K562 (cell line): Measurements from ENCODE around the gene WASF2. TPM values are rescaled to one million over a fixed set of nuclear protein-coding genes. Genes with fewer than 3 reads are reported as not detected.

Experiments
- CC2D1A ChIP-seq: fragments of 450-650 bp; IDR thresholded peaks from 2 replicates; pipeline ENCODE4 v1.6.1; 2017; ENCODE audit warnings: mild to moderate bottlenecking
- DDX20 ChIP-seq: fragments of 450-650 bp; IDR thresholded peaks from 2 replicates; pipeline ENCODE4 v1.6.1; 2016; ENCODE audit warnings: missing genetic modification characterization, low read depth, mild to moderate bottlenecking, missing compliant biosample characterization, moderate library complexity
- GATAD2B ChIP-seq: fragments of 450-650 bp; IDR thresholded peaks from 2 replicates; pipeline ENCODE4 v1.6.1; 2017; ENCODE audit warnings: mild to moderate bottlenecking, borderline replicate concordance
- GTF2A2 ChIP-seq: IDR thresholded peaks from 2 replicates; pipeline ENCODE4 v1.6.1; 2016; ENCODE audit warnings: mild to moderate bottlenecking, missing genetic modification characterization, missing compliant biosample characterization
- GTF2F1 ChIP-seq: IDR thresholded peaks from 2 replicates; pipeline ENCODE4 v1.6.1; 2011; ENCODE audit warnings: low read depth, low read length, improper control_type of control experiment
- JUND ChIP-seq, 2 experiments: IDR thresholded peaks; 2 replicates in 1 of 2; 3 replicates in 1 of 2; pipeline ENCODE4 v1.6.1; 2011; ENCODE audit warnings: borderline replicate concordance in 2 of 2, low read depth in 2 of 2, low read length in 2 of 2, improper control_type of control experiment in 1 of 2, missing biosample characterization in 1 of 2, missing genetic modification characterization in 1 of 2, missing genetic modification reagents in 1 of 2
- MCM5 ChIP-seq: fragments of 450-650 bp; IDR thresholded peaks from 2 replicates; pipeline ENCODE4 v1.6.1; 2016; ENCODE audit warnings: low read depth
- MECOM ChIP-seq: fragments of 250-450 bp; sonication (Bioruptor Pico); IDR thresholded peaks from 2 replicates; pipeline ENCODE4 v1.8.0; 2022; ENCODE audit warnings: inconsistent platforms
- RCOR1 ChIP-seq, 2 experiments: IDR thresholded peaks; 2 replicates each; pipeline ENCODE4 v1.6.1; 2012; ENCODE audit warnings: low read depth in 2 of 2, low read length in 2 of 2, borderline replicate concordance in 1 of 2, improper control_type of control experiment in 1 of 2
- SMARCB1 ChIP-seq: IDR thresholded peaks from 2 replicates; pipeline ENCODE4 v1.6.1; 2011; ENCODE audit warnings: improper control_type of control experiment, low read depth; ENCODE audit not compliant: insufficient read length
- polyA plus RNA-seq, 8 experiments: library from polyadenylated mRNA; depleted of rRNA in 4 of 8; stranded (reverse) in 5 of 8; unstranded in 3 of 8; fragments of >200 nt; fragmentation: Nextera tagmentation in 2 of 8; fragmentation: Illumina TruSeq in 1 of 8; extraction: Ambion mirVana in 2 of 8; extraction: Trizol in 1 of 8; gene quantifications; 2 replicates each; pipeline versions ENCODE4 v1.2.1 to v1.2.3, GENCODE V29; 2011 to 2014; ENCODE audit warnings: inconsistent platforms in 1 of 8, missing spikeins in 1 of 8
- total RNA-seq, 7 experiments: library from RNA; depleted of rRNA in 6 of 7; stranded (reverse); fragments of >200 nt in 6 of 7; fragmentation: Illumina TruSeq in 2 of 7; extraction: Trizol in 2 of 7; gene quantifications; 2 replicates each; pipeline versions ENCODE4 v1.2.1 to v1.2.3, GENCODE V29; 2011 to 2021; ENCODE audit warnings: low replicate concordance in 1 of 7
- TF ChIP-seq, protein P1 (sequence below): fragments of 250-450 bp; sonication (Bioruptor Pico); IDR thresholded peaks from 2 replicates; pipeline ENCODE4 v1.5.0; 2020; ENCODE audit warnings: mild to moderate bottlenecking
- TF ChIP-seq, protein P2 (sequence below): fragments of 450-650 bp; formaldehyde crosslinking; IDR thresholded peaks from 2 replicates; pipeline ENCODE4 v1.4.0; 2022; ENCODE audit warnings: missing genetic modification characterization
- TF ChIP-seq, protein P3 (sequence below): sonication (generic); IDR thresholded peaks from 2 replicates; pipeline ENCODE4 v1.6.1; 2016
- TF ChIP-seq, protein P4 (sequence below): fragments of 250-450 bp; sonication (Bioruptor Pico); IDR thresholded peaks from 2 replicates; pipeline ENCODE4 v1.4.0; 2020
- TF ChIP-seq, protein P5 (sequence below): sonication (generic); formaldehyde crosslinking; IDR thresholded peaks from 2 replicates; pipeline ENCODE4 v1.8.1; 2023; ENCODE audit warnings: mild to moderate bottlenecking, missing genetic modification reagents

WASF2 gene
- total and polyA plus RNA-seq, 9 of the 15 experiments (the other 6 are each of a cell fraction or from before 2014, with no cell fraction given): 8.2 to 163 (median 31.2) TPM

DNA sequence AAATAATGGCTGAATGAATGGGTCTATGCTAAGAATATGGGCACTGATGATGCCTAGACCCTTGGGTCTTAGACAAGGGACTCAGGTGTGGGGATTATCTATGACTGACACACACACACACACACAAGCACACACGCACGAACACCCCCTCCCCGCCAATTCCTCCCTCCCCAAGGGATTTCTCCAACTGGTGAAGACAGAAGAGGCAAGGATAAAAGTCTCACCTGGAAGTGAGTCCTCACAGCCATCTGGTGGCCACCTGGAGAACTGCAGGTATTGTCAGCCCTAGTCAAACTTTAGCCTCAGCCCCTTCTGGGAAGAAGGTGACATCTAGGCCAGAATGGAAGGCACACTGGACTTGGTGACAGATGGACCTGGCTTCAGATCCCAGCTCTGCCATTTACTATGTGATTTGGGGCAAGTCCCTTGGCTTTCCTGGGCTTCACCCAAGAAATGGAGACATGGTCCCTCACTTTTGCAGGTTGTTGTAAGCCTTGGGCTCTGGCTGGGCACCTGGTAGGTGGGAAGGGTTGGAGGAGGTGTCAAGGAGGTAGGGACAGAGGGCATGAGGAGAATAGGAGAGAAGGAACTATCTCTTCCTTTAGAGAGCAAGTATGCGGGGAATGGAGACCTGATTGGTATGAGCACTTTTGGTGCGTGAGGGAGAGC, 101.5 kb downstream of the WASF2 start (continued):
- TF ChIP-seq, protein P1, sequence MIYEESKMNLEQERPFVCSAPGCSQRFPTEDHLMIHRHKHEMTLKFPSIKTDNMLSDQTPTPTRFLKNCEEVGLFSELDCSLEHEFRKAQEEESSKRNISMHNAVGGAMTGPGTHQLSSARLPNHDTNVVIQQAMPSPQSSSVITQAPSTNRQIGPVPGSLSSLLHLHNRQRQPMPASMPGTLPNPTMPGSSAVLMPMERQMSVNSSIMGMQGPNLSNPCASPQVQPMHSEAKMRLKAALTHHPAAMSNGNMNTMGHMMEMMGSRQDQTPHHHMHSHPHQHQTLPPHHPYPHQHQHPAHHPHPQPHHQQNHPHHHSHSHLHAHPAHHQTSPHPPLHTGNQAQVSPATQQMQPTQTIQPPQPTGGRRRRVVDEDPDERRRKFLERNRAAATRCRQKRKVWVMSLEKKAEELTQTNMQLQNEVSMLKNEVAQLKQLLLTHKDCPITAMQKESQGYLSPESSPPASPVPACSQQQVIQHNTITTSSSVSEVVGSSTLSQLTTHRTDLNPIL (CRISPR knock-in tag): no peak
- TF ChIP-seq MCM5 (no peak), SMARCB1 (no peak), GTF2A2 (tag) (no peak), JUND (IDR thresholded peaks at IDR 0.05; ENCODE audit: borderline replicate concordance, low read depth, low read length) (peak; percentile 6; the same call in 1 of the 2 replicates), JUND (tag; IDR thresholded peaks at IDR 0.05; ENCODE audit: borderline replicate concordance, low read depth, low read length) (no peak; the same call in 2 of the 3 replicates), GTF2F1 (no peak), DDX20 (tag) (no peak), CC2D1A (peak; percentile 74), GATAD2B (no peak), MECOM (0 out of 2 replicates have a peak, but pooled peaks have one; percentile 42), RCOR1 (IDR thresholded peaks at IDR 0.05; ENCODE audit: borderline replicate concordance in 1 of 2, low read depth in 2 of 2, low read length in 2 of 2) (peak in 1 of 2 experiments; percentile 40; a peak in 1 of 4 replicates)
- TF ChIP-seq, protein P2, sequence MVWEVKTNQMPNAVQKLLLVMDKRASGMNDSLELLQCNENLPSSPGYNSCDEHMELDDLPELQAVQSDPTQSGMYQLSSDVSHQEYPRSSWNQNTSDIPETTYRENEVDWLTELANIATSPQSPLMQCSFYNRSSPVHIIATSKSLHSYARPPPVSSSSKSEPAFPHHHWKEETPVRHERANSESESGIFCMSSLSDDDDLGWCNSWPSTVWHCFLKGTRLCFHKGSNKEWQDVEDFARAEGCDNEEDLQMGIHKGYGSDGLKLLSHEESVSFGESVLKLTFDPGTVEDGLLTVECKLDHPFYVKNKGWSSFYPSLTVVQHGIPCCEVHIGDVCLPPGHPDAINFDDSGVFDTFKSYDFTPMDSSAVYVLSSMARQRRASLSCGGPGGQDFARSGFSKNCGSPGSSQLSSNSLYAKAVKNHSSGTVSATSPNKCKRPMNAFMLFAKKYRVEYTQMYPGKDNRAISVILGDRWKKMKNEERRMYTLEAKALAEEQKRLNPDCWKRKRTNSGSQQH (CRISPR knock-in tag): no peak
- TF ChIP-seq, protein P3, sequence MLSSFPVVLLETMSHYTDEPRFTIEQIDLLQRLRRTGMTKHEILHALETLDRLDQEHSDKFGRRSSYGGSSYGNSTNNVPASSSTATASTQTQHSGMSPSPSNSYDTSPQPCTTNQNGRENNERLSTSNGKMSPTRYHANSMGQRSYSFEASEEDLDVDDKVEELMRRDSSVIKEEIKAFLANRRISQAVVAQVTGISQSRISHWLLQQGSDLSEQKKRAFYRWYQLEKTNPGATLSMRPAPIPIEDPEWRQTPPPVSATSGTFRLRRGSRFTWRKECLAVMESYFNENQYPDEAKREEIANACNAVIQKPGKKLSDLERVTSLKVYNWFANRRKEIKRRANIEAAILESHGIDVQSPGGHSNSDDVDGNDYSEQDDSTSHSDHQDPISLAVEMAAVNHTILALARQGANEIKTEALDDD: no peak
- TF ChIP-seq, protein P4, sequence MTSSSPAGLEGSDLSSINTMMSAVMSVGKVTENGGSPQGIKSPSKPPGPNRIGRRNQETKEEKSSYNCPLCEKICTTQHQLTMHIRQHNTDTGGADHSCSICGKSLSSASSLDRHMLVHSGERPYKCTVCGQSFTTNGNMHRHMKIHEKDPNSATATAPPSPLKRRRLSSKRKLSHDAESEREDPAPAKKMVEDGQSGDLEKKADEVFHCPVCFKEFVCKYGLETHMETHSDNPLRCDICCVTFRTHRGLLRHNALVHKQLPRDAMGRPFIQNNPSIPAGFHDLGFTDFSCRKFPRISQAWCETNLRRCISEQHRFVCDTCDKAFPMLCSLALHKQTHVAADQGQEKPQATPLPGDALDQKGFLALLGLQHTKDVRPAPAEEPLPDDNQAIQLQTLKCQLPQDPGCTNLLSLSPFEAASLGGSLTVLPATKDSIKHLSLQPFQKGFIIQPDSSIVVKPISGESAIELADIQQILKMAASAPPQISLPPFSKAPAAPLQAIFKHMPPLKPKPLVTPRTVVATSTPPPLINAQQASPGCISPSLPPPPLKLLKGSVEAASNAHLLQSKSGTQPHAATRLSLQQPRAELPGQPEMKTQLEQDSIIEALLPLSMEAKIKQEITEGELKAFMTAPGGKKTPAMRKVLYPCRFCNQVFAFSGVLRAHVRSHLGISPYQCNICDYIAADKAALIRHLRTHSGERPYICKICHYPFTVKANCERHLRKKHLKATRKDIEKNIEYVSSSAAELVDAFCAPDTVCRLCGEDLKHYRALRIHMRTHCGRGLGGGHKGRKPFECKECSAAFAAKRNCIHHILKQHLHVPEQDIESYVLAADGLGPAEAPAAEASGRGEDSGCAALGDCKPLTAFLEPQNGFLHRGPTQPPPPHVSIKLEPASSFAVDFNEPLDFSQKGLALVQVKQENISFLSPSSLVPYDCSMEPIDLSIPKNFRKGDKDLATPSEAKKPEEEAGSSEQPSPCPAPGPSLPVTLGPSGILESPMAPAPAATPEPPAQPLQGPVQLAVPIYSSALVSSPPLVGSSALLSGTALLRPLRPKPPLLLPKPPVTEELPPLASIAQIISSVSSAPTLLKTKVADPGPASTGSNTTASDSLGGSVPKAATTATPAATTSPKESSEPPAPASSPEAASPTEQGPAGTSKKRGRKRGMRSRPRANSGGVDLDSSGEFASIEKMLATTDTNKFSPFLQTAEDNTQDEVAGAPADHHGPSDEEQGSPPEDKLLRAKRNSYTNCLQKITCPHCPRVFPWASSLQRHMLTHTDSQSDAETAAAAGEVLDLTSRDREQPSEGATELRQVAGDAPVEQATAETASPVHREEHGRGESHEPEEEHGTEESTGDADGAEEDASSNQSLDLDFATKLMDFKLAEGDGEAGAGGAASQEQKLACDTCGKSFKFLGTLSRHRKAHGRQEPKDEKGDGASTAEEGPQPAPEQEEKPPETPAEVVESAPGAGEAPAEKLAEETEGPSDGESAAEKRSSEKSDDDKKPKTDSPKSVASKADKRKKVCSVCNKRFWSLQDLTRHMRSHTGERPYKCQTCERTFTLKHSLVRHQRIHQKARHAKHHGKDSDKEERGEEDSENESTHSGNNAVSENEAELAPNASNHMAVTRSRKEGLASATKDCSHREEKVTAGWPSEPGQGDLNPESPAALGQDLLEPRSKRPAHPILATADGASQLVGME: no peak
- TF ChIP-seq, protein P5, sequence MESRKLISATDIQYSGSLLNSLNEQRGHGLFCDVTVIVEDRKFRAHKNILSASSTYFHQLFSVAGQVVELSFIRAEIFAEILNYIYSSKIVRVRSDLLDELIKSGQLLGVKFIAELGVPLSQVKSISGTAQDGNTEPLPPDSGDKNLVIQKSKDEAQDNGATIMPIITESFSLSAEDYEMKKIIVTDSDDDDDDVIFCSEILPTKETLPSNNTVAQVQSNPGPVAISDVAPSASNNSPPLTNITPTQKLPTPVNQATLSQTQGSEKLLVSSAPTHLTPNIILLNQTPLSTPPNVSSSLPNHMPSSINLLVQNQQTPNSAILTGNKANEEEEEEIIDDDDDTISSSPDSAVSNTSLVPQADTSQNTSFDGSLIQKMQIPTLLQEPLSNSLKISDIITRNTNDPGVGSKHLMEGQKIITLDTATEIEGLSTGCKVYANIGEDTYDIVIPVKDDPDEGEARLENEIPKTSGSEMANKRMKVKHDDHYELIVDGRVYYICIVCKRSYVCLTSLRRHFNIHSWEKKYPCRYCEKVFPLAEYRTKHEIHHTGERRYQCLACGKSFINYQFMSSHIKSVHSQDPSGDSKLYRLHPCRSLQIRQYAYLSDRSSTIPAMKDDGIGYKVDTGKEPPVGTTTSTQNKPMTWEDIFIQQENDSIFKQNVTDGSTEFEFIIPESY (CRISPR knock-in tag): no peak
